Measurements from ENCODE around the gene SF3A2. TPM values are rescaled to one million over a fixed set of nuclear protein-coding genes. Genes with fewer than 3 reads are reported as not detected.

SF3A2 gene
- total RNA-seq, 2 donors from 2014 or later = 146 to 147 TPM

DNA sequence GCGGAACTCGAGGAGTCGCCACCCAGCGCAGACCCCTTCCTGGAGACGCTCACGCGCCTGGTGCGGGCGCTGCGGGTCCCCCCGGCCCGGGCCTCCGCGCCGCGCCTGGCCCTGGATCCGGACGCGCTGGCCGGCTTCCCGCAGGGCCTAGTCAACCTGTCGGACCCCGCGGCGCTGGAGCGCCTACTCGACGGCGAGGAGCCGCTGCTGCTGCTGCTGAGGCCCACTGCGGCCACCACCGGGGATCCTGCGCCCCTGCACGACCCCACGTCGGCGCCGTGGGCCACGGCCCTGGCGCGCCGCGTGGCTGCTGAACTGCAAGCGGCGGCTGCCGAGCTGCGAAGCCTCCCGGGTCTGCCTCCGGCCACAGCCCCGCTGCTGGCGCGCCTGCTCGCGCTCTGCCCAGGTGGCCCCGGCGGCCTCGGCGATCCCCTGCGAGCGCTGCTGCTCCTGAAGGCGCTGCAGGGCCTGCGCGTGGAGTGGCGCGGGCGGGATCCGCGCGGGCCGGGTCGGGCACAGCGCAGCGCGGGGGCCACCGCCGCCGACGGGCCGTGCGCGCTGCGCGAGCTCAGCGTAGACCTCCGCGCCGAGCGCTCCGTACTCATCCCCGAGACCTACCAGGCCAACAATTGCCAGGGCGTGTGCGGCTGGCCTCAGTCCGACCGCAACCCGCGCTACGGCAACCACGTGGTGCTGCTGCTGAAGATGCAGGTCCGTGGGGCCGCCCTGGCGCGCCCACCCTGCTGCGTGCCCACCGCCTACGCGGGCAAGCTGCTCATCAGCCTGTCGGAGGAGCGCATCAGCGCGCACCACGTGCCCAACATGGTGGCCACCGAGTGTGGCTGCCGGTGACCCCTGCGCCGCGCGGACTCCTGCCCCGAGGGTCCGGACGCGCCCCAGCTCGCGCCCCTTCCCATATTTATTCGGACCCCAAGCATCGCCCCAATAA lies 14.8 kb downstream of the SF3A2 start:
- peak; percentile 32 to 38 for DNase-seq

DNA sequence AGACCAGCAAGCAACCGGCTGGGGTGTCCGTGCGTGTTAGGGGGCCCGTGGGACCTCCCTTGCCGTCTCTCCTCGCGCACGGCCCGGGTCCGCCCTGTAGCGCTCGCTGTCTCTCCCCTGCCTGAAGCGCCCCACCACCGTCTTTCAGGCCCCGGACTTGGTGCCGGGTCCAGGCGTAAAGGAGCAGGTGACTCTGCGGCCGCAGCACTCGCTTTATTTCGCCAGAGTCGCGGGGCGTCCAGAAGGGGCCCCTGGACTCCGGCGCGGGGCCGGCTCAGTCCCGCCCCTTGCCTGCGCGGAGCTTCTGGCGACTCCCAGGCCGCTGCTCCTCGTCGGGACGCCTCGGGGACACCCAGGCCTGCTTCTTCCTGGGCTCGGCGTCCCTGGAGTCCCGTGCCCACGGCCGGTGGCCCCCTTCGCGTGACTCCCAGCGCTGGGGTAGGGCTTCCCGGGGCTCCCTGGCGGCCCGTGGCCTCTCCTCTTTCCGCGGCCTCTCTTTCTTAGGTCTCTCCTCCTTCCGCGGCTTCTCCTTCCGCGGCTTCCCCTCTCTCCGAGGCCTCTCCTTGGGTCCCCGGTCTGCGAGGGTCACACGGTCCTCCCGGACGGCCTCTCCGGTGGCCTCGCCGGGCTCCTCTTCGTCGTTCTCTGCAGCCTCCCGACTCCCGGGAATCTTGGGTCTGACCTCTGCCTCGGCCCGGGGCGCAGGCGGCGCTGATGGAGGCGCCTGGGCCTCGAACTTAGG lies 15.6 kb downstream of the SF3A2 start:
- H3K9me3 Mint-ChIP-seq = no peaks in the 10 kb centered on the region
- H3K36me3 Mint-ChIP-seq (ENCODE audit: insufficient read depth in 2 of 2) = no peaks in the 10 kb centered on the region
- ATAC-seq (replicated peaks in 1 of 2) (peak; percentile 6 to 13), DNase-seq (no peak)
- peak overlapping the region; percentile 74 to 82 for H3K4me3 Mint-ChIP-seq
- H3K4me1 Mint-ChIP-seq (ENCODE audit: low read depth) = peaks cover 13% of the 10 kb centered on the region
- no peaks in the 10 kb centered on the region for H3K27me3 Mint-ChIP-seq (ENCODE audit: low read depth)
- no peak overlapping the region for H3K27ac Mint-ChIP-seq

More for the DNA sequence above, 14.8 kb downstream of the SF3A2 start:
- Mint-ChIP-seq H3K27ac (no peak overlapping the region), H3K4me3 (peak overlapping the region; percentile 74 to 82), H3K9me3 (no peaks in the 10 kb centered on the region), H3K4me1 (ENCODE audit: low read depth) (peaks cover 10% of the 10 kb centered on the region), H3K27me3 (ENCODE audit: low read depth) (no peaks in the 10 kb centered on the region), H3K36me3 (ENCODE audit: insufficient read depth in 2 of 2) (no peaks in the 10 kb centered on the region)
- peak; percentile 22 for ATAC-seq (replicated peaks in 1 of 2)

DNA sequence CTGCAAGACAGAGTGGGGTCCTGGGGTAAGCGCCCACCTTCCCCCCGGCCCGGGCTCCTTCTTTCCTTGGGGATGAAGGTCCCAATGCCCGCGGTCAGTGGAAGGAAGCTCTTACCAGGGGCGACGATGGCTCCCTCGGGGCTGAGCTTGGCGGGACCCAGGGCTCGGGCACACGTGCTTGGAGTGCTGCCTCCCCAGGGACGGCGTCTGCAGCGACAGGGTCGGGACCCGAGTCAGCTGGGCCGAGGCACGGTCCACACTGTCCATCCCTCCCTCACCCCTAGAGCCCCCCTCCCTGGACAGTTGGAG lies 16.1 kb downstream of the SF3A2 start:
- Mint-ChIP-seq H3K4me1 (ENCODE audit: low read depth) (peaks cover 18% of the 10 kb centered on the region), H3K9me3 (no peaks in the 10 kb centered on the region), H3K27me3 (ENCODE audit: low read depth) (no peaks in the 10 kb centered on the region), H3K4me3 (peak overlapping the region; percentile 74 to 82), H3K36me3 (ENCODE audit: insufficient read depth in 2 of 2) (no peaks in the 10 kb centered on the region), H3K27ac (no peak overlapping the region)
- peak; percentile 20 to 27 for ATAC-seq (replicated peaks in 1 of 2)
- no peak for DNase-seq

DNA sequence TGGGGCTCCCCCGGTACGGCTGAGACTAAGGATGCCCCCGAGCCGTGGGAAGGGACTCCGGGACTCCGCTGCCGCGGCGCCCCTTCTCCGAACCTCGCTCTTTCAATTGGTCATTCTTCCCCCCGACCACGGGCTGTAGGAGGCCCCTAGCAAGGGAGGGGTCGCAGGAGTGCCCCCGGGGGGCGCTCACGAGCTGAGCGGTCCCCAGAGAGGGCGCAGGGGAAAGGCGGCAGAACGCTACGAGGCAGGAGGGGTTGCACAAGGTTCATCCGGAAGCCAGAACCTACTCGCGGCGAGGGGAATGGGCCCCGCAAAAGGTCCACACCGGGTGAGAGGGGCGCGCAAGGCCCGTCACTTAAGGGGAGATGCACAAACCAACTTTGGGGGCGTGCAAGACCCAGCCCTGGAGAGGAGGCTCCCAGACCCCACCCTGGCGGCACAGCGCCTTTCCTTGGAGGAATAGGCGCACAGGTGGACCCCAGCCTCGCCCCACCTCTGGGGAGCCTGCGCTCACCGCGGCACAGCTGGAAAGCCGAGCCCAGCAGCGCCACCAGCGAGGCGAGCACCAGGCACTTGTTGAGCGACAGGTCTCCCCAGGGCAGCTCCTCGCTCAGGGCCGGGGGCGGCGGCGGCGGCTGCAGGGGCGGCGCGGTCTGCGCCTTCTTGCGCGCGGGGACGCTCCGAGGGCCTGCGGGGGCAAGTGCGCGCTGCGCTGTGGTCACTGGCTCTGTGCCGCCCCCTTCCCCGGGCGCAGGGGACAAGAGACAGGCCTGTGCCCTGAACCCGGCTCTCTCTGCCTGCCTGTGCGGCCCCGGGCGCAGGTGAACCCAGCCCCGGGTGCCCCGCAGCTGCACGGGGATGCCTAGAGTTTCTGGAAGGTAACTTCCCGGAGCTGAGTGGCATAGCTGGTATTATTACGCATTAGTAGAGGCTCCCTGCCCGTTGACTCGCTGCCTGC lies 16.8 kb downstream of the SF3A2 start:
- ATAC-seq (replicated peaks in 1 of 2) = peak; percentile 34 to 55
- peaks cover 24% of the 10 kb centered on the region for H3K4me1 Mint-ChIP-seq (ENCODE audit: low read depth)
- peak overlapping the region; percentile 74 to 82 for H3K4me3 Mint-ChIP-seq
- no peaks in the 10 kb centered on the region for H3K27me3 Mint-ChIP-seq (ENCODE audit: low read depth)
- no peak overlapping the region for H3K27ac Mint-ChIP-seq
- H3K36me3 Mint-ChIP-seq (ENCODE audit: insufficient read depth in 2 of 2) = no peaks in the 10 kb centered on the region
- DNase-seq = peak; percentile 57 to 68
- H3K9me3 Mint-ChIP-seq = no peaks in the 10 kb centered on the region

DNA sequence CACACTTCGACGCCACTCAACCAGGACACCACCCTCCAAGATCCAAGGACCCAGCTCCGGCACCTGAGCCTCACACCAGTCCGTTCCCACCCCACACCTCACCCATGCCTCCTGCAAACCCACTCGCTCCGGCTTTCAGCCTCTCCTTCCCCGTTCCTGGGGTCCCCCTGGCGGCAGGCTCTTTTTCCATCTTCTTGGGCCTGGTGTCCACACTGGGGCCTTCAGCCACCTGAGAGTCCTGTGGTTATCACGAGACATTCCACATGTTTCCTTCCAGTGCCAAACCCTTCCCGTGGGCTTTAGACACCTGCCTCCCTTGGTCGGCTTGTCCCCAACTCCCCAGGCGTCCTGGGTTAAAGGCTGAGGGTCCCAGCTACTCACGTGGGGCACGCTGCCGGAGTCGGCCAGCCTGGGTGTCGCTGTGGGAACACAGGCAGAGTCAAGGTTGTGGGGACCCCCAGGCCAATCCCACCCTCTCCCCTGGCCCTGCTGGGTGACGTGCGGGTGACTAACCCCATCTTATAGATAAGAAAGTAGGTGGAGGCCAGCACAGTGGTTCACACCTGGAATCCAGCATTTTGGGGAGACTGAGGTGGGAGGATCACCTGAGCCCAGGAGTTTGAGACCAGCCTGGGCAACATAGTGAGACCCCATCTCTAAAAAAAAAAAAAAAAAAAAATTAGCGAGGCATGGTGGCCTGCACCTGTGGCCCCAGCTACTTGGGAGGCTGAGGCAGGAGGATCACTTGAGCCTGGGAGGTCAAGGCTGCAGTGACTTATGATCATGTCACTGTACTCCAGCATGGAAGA lies 17.6 kb downstream of the SF3A2 start:
- no peaks in the 10 kb centered on the region for H3K9me3 Mint-ChIP-seq
- DNase-seq = no peak
- H3K4me1 Mint-ChIP-seq (ENCODE audit: low read depth) = peaks cover 31% of the 10 kb centered on the region
- peak overlapping the region; percentile 34 for H3K27ac Mint-ChIP-seq
- H3K36me3 Mint-ChIP-seq (ENCODE audit: insufficient read depth in 2 of 2) = no peaks in the 10 kb centered on the region
- H3K27me3 Mint-ChIP-seq (ENCODE audit: low read depth) = no peaks in the 10 kb centered on the region
- ATAC-seq (replicated peaks in 1 of 2) = no peak
- peak overlapping the region; percentile 52 to 59 for H3K4me3 Mint-ChIP-seq

DNA sequence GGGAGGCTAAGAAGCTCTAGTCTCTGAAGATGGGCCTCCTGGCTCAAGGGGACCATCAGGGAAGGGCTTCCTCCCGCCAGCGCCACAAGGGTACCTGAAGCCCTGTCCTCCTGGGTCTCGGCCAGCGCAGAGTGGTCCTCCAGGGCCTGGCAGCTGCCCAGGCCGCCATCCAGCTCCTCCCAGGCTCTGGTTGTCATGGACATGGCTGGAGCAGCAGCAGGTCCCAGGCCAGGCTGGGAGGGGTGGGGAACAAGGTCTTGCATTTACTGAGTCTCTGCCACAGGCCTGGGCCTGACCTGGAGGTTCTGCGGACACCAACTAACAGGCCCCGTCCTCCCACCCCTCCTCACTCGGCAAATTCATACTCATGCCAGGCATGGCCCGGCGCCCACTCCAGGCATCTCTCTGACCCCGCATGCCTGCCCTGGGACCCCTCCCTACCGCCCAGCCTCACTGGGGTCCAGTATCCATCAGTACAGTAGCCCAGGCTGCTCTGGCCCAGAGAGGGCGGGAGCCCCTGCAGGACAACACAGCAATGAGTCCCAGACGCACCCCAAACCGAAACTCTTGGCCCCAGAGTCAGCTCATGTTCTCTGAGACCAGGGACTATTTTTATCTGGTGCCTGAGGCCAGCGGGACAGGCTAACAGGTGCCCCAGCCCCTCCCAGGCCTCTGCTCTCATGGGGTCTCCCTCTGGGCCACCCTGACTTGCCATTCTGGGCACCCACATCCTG lies 18.7 kb downstream of the SF3A2 start:
- no peak for ATAC-seq (replicated peaks in 1 of 2)
- Mint-ChIP-seq H3K27ac (no peak overlapping the region), H3K27me3 (ENCODE audit: low read depth) (no peaks in the 10 kb centered on the region), H3K9me3 (no peaks in the 10 kb centered on the region), H3K4me3 (no peak overlapping the region), H3K36me3 (ENCODE audit: insufficient read depth in 2 of 2) (no peaks in the 10 kb centered on the region), H3K4me1 (ENCODE audit: low read depth) (peaks cover 38% of the 10 kb centered on the region)
- DNase-seq = no peak

DNA sequence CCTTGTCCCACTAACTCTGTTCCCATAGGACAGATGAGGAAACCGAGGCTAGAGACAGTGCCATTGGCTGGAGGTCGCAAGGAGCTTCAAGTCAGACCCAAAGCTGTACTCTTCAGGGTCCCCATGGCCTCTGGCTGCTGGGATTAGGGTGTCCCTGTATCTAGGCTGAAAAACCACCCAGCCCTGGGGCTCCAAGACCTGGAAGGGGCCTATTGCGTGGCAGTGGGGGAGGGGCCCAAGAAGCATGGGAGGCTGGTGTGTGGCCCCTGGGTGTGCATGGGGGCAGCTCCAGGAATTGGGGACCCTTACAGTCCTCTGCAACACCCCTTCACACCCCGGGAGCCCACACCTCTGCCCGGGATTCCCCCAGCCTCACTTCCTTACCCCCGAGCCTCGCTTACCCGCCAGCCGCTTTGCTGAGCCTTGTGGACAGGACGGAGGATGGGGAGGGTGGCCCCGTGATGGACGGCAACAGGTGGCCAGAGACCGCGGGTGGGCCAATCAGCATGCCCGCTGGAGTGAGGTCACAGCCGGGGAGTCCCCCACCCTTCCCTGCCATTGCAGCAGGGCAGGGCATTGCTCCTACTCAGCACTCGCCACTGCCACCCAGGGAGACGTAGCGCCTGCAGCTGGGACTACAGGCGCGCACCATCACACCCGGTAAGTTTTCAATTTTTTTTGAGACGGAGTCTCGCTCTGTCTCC lies 19.5 kb downstream of the SF3A2 start, which contains the start of gene JSRP1:
TSS of gene JSRP1 (minus strand) at position 436 of the 704 bp plus-strand sequence. CDS start 1,103 bp downstream, outside the sequence.
- Mint-ChIP-seq H3K4me3 (peak within 1 kb of the TSS; percentile 29 to 71), H3K27me3 (ENCODE audit: low read depth) (no peaks in the 10 kb centered on the region), H3K4me1 (ENCODE audit: low read depth) (peaks cover 43% of the 10 kb centered on the region), H3K9me3 (no peaks in the 10 kb centered on the region), H3K27ac (peak within 1 kb of the TSS; percentile 98), H3K36me3 (ENCODE audit: insufficient read depth in 2 of 2) (no peaks in the 10 kb centered on the region)
- ATAC-seq (replicated peaks in 1 of 2) (no peak), DNase-seq (no peak)

DNA sequence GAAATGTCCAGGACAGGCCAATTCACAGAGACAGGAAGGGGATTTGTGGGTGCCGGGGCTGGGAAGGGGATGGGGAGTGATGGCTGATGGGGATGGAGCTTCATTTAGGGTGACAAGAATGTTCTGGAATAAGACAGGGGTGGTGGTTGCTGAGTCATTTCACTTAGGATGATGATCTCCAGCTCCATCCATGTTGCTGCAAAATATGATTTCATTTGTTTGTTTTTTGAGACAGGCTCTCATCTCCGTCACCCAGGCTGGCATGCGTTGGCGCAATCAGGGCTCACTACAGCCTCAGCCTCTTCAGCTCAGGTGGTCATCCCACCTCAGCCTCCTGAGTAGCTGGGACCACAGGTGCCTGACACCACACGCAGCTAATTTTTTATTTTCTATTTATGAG lies 22.7 kb downstream of the SF3A2 start:
- Mint-ChIP-seq H3K9me3 (no peaks in the 10 kb centered on the region), H3K27me3 (ENCODE audit: low read depth) (no peaks in the 10 kb centered on the region), H3K27ac (peak overlapping the region; percentile 89), H3K36me3 (ENCODE audit: insufficient read depth in 2 of 2) (no peaks in the 10 kb centered on the region), H3K4me3 (peak overlapping the region in 1 of 2 donors; percentile 61), H3K4me1 (ENCODE audit: low read depth) (peaks cover 34% of the 10 kb centered on the region)
- ATAC-seq (replicated peaks in 1 of 2) = no peak
- no peak for DNase-seq

DNA sequence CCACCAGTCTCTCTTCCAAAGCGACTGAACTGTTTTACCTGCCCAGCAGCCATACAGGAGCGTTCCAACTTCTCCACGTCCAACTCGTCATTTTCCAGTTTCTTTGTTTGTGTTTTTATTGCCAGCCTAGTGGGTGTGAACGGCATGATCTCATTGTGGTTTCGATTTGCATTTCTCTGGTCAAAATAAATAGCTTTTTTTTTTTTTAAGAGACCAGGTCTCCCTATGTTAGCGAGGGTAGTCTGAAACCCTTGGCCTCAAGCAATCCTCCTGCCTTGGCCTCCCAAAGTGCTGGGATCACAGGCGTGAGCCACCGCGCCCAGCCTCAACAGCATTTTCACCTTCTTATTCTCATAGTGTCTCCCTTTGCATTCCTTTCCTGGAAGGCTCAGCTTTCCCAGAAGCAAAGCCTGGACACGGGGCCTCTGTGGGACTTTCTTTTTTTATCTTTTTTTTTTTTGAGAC lies 23.7 kb downstream of the SF3A2 start:
- DNase-seq (no peak), ATAC-seq (replicated peaks in 1 of 2) (peak in 1 of 2 donors; percentile 20)
- Mint-ChIP-seq H3K27ac (peak overlapping the region; percentile 10), H3K27me3 (ENCODE audit: low read depth) (no peaks in the 10 kb centered on the region), H3K4me3 (peak overlapping the region in 1 of 2 donors; percentile 47), H3K36me3 (ENCODE audit: insufficient read depth in 2 of 2) (no peaks in the 10 kb centered on the region), H3K4me1 (ENCODE audit: low read depth) (peaks cover 34% of the 10 kb centered on the region), H3K9me3 (no peaks in the 10 kb centered on the region)

DNA sequence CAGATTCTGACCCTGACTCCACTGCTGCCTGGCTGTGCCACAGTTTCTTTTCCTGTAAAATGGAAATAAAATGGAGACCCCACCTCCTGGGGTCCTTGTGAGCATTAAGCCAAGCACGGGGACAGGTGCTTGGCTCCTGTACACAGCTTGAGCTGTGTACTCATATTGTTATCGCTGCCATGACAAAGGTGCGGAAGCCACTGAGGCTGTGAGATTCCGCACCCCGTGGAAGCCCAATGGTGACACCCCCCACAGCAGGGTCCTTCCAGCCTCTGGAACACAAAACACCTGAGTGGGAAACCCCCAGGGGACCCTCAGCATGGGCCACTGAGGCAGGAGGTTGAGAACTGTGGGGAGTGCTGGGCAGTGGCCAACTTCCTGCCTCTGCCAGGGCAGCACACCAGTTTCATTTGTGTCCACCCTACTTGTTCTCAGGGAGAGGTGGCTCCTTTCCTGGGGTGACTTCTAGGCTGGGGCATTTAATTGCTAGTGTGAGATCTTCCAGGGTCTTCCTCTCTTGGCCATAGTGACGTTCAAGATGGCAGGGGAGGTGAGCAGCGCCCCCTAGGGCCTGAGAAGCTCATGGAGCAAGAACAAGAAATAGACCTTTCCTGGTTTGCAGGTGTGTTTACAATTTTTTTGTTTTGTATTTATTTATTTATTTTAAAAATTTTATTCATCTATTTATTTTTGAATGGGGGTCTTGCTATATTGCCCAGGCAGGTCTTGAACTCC lies 25.0 kb downstream of the SF3A2 start:
- peak; percentile 66 to 77 for DNase-seq

More for the DNA sequence above, 25.0 kb downstream of the SF3A2 start:
- peak; percentile 39 to 40 for ATAC-seq (replicated peaks in 1 of 2)
- no peaks in the 10 kb centered on the region for H3K9me3 Mint-ChIP-seq
- no peak overlapping the region for H3K27ac Mint-ChIP-seq
- H3K4me1 Mint-ChIP-seq (ENCODE audit: low read depth) = peaks cover 41% of the 10 kb centered on the region
- no peaks in the 10 kb centered on the region for H3K27me3 Mint-ChIP-seq (ENCODE audit: low read depth)
- no peaks in the 10 kb centered on the region for H3K36me3 Mint-ChIP-seq (ENCODE audit: insufficient read depth in 2 of 2)
- H3K4me3 Mint-ChIP-seq = no peak overlapping the region

Measured in activated T-cell treated with anti-CD3 and anti-CD28 coated beads, Interleukin-2, amount 50 U/mL, for 72 hours (primary cell).